Tibial artery (tissue), 4 donors: ENCODE measurements around the gene KNCN.

ENCODE experiments used
- DNase-seq, 2 donors: peaks; one replicate each; pipeline ENCODE4 v3.0.0-alpha.2; 2019
- H3K27ac ChIP-seq, 2 donors: fragments of 200-600 bp; sonication (generic) in 1 of 2; 1 replicate in 1 of 2; 2 replicates in 1 of 2; pipeline ENCODE4 v1.5.1; 2018 to 2019; ENCODE audit warnings: mild to moderate bottlenecking in 1 of 2
- H3K27me3 ChIP-seq, 2 donors: fragments of 200-600 bp; sonication (generic) in 1 of 2; one replicate each; pipeline versions ENCODE4 v1.5.1 to v1.6.0; 2016 to 2019
- H3K36me3 ChIP-seq, 3 donors: fragments of 200-600 bp; sonication (generic) in 2 of 3; one replicate each; pipeline ENCODE4 v1.5.1; 2016 to 2019; ENCODE audit warnings: mild to moderate bottlenecking in 2 of 3
- H3K4me1 ChIP-seq, 4 donors: fragments of 200-600 bp; sonication (generic) in 2 of 4; 1 replicate in 3 of 4; 2 replicates in 1 of 4; pipeline ENCODE4 v1.5.1; 2016 to 2019
- H3K4me3 ChIP-seq, 2 donors: fragments of 200-600 bp; sonication (generic) in 1 of 2; 1 replicate in 1 of 2; 2 replicates in 1 of 2; pipeline ENCODE4 v1.5.1; 2018 to 2019; ENCODE audit warnings: mild to moderate bottlenecking in 2 of 2
- H3K9me3 ChIP-seq, 3 donors: fragments of 200-600 bp; sonication (generic) in 1 of 3; one replicate each; pipeline ENCODE4 v1.5.1; 2016 to 2019
- CTCF ChIP-seq, 2 experiments: fragments of 200-600 bp in 1 of 2; fragments of 450-650 bp in 1 of 2; IDR thresholded peaks; one replicate each; pipeline ENCODE4 v1.5.1; 2017 to 2019; ENCODE audit warnings: antibody characterized with exemption in 2 of 2, mild to moderate bottlenecking in 1 of 2, moderate library complexity in 1 of 2
- intact Hi-C: fragments of 100-400 bp; cut with DNase I; formaldehyde crosslinking; loops from one replicate; pipeline ENCODE4 v1.15.0; 2023; ENCODE audit warnings: low total_unique reads

Gene KNCN

GRCh38 chr1:46536527-46536926 lies 14.9 kb downstream of the KNCN start:
- H3K36me3 ChIP-seq = no peaks in the 10 kb centered on the region
- no peak overlapping the region for H3K4me3 ChIP-seq
- intact Hi-C loops = no loop called here
- no peak for TF ChIP-seq CTCF (IDR thresholded peaks at IDR 0.05)
- peaks cover 0 to 14% (median 6%) of the 10 kb centered on the region in 4 donors for H3K4me1 ChIP-seq
- peaks cover 0 to 10% of the 10 kb centered on the region in 2 donors for H3K27me3 ChIP-seq
- no peak for DNase-seq
- no peaks in the 10 kb centered on the region for H3K9me3 ChIP-seq
- no peak overlapping the region for H3K27ac ChIP-seq

GRCh38 chr1:46535063-46535462 lies 16.4 kb downstream of the KNCN start:
- H3K27me3 ChIP-seq = peaks cover 0 to 19% of the 10 kb centered on the region in 2 donors
- H3K9me3 ChIP-seq = no peaks in the 10 kb centered on the region
- no peak for DNase-seq
- intact Hi-C loops = no loop called here
- peaks cover 0 to 14% (median 6%) of the 10 kb centered on the region in 4 donors for H3K4me1 ChIP-seq
- no peak overlapping the region for H3K27ac ChIP-seq
- H3K36me3 ChIP-seq = no peaks in the 10 kb centered on the region
- no peak overlapping the region for H3K4me3 ChIP-seq
- no peak for TF ChIP-seq CTCF (IDR thresholded peaks at IDR 0.05)

GRCh38 chr1:46533179-46533864 lies 18.1 kb downstream of the KNCN start:
- intact Hi-C loops = loop anchor here (1.0 kb wide), 1 partner anchor 192 kb away; no protein-coding TSS in a partner anchor
- H3K4me3 ChIP-seq = peak overlapping the region; percentile 46 to 60
- H3K4me1 ChIP-seq = peaks cover 0 to 14% (median 6%) of the 10 kb centered on the region in 4 donors
- peak overlapping the region; percentile 80 for H3K27ac ChIP-seq
- no peak for TF ChIP-seq CTCF (IDR thresholded peaks at IDR 0.05)
- H3K36me3 ChIP-seq = no peaks in the 10 kb centered on the region
- H3K27me3 ChIP-seq = peaks cover 0 to 28% of the 10 kb centered on the region in 2 donors
- H3K9me3 ChIP-seq = no peaks in the 10 kb centered on the region
- DNase-seq = peak in 1 of 2 donors; percentile 72

- intact Hi-C loops = loop anchor here (1.0 kb wide), 1 partner anchor 193 kb away; no protein-coding TSS in a partner anchor
- Histone ChIP-seq H3K27ac (peak overlapping the region; percentile 80), H3K36me3 (no peaks in the 10 kb centered on the region), H3K27me3 (peaks cover 0 to 26% of the 10 kb centered on the region in 2 donors), H3K4me3 (peak overlapping the region; percentile 46 to 60), H3K9me3 (no peaks in the 10 kb centered on the region), H3K4me1 (peaks cover 0 to 14% (median 6%) of the 10 kb centered on the region in 4 donors)
- peak; percentile 65 to 74 for TF ChIP-seq CTCF (IDR thresholded peaks at IDR 0.05)
- DNase-seq = peak; percentile 55 to 79
Observed at GRCh38 chr1:46532498-46533178, 18.8 kb downstream of the KNCN start.

- Histone ChIP-seq H3K4me3 (no peak overlapping the region), H3K4me1 (peaks cover 0 to 14% (median 6%) of the 10 kb centered on the region in 4 donors), H3K36me3 (no peaks in the 10 kb centered on the region), H3K9me3 (no peaks in the 10 kb centered on the region), H3K27me3 (peaks cover 0 to 30% of the 10 kb centered on the region in 2 donors), H3K27ac (no peak overlapping the region)
- intact Hi-C loops = no loop called here
- TF ChIP-seq CTCF (IDR thresholded peaks at IDR 0.05) = no peak
- DNase-seq = no peak
Observed at GRCh38 chr1:46532095-46532494, 19.4 kb downstream of the KNCN start.
